ENCODE data around the gene EIF4G3.
"Not testable (repeated sequence)": the region's sequence is repeated elsewhere in the genome, so short reads cannot be mapped to it uniquely, and the experiment has no call there.

EIF4G3 gene

DNA sequence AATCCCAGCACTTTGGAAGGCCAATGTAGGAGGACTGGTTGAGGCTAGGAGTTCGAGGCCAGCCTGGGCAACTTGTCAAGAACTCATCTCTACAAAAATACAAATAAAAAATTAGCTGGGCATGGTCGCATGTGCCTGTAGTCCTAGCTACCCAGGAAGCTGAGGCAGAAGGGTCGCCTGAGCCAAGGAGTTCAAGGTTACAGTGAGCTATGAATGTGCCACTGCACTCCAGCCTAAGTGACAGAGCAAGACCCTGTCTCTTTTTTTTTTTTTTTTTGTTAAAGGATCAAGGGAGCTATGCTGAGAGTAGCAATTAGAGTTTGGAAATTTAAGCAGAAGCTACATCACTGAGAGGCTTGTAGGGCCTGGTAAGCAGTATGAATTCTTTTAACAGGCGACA lies 70.9 kb downstream of the EIF4G3 start:
- DNase-seq (ENCODE audit: low read depth): no peak

GRCh38 chr1:21104683-21105082 lies 72.0 kb downstream of the EIF4G3 start:
- DNase-seq (ENCODE audit: low read depth): no peak

DNA sequence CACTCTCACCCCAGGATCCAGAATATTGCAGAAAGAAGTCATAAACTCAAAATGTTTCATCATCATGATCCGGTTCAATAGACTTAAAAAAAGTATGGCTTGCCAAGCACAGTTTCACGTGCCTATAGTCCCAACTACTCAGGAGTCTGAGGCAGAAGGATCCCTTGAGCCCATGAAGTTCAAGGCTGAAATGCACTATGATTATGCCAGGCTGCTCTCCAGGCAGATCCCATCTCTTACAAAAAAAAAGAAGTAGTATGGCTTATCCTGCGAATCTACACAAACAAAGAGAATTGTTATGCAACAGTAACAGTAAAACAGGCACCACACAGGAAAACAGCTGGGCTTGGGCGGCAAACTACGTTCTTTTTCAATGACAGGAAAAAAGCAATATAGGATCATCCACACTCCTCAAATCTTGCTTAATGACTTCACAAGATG lies 76.2 kb downstream of the EIF4G3 start:
- no peak for DNase-seq (ENCODE audit: low read depth)

DNA sequence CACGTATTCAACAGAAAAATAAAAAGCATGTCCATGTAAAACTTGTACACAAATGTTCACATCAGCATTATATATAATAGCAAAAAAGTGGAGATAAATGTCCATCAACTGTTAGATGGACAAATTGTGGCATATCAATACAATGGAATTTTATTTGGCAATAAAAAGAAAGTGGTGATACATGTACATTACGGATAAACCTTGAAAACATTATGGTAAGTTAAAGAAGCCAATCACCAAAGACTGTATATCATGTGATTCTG lies 76.9 kb downstream of the EIF4G3 start:
- DNase-seq (ENCODE audit: low read depth): no peak

DNA sequence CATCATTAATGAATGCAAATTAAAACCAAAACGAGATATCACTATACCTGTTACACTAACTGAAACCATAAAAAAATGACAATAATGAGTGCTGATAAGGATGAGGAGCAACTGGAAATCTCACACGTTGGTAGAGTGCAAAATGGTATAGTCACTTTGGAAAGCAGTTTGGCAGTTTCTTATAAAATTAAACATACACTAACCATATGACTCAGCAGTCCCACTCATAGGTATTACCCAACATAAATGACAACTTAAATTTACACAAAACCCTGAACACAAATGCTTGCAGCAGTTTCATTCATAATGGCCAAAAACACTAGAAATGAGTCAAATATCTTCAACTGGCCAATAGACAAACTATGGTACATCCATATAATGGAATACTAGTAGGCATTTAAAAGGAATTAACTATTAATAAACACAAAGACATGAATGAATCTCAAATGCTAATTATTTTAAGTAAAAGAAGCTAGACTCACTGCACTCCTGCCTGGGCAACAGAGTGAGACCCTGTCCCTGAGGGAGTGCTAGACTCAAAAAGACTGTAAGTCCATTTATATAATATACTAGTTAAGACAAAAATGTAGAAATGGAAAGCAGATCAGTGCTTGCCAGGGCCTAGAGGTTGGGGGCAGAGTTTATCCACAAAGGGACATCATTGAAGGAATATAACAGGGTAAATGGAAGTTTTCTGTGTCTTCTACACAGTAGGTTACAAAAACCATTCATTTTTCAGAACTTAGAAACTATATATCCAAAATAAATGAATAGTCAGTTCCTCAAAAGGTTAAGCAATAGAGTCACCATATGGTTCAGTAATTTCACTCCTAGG lies 77.4 kb downstream of the EIF4G3 start:
- no peak for DNase-seq (ENCODE audit: low read depth)

DNA sequence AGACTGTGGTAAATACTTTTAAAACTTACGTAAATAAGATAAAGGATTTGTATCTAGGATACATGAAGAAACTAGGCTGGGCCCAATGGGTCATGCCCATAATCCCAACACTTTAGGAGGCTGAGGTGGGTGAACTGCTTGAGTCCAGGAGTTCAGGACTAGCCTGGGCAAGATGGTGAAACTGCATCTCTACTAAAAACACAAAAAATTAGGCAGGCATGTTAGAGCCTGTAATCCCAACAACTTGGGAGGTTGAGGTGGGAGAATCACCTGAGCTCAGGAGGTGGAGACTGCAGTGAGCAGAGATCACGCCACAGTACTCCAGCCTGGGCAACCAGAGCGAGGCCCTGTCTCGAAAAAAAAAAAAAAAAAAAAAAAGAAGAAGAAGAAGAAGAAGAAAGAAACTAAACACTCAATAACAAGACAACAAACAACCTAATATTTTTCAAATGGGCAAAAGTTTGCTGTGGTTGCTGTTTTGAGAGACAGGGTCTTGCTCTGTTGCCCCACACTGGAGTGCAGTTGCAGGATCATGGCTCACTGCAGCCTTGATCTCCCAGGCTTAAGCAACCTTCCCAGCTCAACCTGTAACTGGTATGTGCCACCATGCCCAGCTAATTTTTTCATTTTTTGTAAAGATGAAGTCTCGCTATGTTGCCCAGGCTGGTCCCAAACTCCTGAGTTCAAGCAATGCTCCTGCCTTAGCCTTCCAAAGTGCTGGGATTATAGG lies 78.3 kb downstream of the EIF4G3 start:
- no peak for DNase-seq (ENCODE audit: low read depth)

DNA sequence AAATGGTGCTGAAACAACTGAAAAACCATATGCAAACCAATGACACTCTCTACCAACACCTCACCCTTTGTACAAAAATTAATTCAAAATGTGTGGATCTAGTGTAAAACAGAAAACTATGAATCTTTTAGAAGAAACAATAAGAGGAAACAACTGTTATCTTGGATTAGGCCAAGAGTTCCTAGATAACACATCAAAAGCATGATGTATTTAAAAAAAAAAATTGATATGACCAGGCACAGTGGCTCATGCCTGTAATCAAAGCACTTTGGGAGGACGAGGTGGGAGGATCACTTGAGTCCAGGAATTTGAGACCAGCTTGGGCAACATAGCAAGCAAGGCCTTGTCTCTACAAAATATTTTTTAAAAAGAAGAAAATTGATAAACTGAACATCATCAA lies 79.0 kb downstream of the EIF4G3 start:
- no peak for DNase-seq (ENCODE audit: low read depth)

- no peak for DNase-seq (ENCODE audit: low read depth)
Observed at GRCh38 chr1:21095976-21096375, 80.7 kb downstream of the EIF4G3 start.

DNA sequence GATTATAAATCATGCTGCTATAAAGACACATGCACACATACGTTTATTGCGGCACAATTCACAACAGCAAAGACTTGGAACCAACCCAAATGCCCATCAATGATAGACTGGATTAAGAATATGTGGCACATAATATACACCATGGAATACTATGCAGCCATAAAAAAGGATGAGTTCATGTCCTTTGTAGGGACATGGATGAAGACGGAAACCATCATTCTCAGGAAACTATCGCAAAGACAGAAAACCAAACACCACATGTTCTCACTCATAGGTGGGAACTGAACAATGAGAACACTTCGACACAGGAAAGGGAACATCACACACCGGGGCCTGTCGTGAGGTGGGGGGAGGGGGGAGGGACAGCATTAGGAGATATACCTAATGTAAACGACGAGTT lies 82.4 kb downstream of the EIF4G3 start:
- not testable (repeated sequence) for DNase-seq (ENCODE audit: low read depth)

- DNase-seq (ENCODE audit: low read depth): not testable (repeated sequence)
Observed at GRCh38 chr1:21093271-21093958, 83.3 kb downstream of the EIF4G3 start.

DNA sequence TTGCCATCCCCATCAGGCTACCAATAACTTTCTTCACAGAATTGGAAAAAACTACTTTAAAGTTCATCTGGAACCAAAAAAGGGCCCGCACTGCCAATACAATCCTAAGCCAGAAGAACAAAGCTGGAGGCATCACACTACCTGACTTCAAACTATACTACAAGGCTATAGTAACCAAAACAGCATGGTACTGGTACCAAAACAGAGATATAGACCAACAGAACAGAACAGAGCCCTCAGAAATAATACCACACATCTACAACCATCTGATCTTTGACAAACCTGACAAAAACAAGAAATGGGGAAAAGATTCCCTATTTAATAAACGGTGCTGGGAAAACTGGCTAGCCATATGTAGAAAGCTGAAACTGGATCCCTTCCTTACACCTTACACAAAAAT lies 84.2 kb downstream of the EIF4G3 start:
- not testable (repeated sequence) for DNase-seq (ENCODE audit: low read depth)

DNA sequence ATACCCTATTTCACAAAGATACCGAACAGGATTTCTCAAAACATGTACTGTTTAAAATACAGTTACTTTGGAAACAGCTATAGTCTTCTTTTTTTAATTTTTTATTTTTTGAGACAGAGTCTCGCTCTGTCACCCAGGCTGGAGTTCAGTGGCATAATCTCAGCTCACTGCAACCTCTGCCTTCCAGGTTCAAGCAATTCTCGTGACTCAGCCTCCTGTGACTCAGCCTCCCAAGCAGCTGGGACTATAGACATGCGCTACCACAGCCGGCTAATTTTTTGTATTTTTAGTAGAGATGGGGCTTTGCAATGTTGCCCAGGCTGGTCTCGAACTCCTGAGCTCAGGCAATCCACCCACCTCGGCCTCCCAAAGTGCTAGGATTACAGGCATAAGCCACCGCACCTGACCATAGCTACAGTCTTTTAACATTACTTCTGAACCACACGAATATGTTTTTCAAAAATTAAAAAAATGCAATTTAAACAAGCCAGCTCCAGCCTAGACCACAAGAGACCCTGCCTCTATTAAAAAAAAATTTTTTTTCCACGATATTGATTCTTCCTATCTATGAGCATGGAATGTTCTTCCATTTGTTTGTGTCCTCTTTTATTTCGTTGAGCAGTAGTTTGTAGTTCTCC lies 85.5 kb downstream of the EIF4G3 start:
- not testable (repeated sequence) for DNase-seq (ENCODE audit: low read depth)

DNA sequence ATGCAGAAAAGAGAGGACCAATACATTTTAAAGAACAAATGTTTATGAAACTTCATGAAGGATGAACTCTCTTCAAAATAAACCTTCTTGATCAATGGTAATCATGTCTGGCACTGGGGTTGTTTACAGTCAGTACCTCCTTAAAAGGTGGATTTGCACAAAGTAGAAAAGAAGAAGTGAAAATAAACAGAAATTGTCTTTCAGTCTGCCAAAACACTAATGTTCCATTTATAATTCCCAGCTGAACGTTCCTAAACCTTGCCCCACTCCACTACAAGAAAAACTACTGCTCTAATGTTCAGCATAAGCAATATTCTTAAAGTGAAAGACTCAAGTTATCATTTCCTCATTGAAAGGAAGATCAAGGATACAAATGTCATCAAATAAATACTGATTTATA lies 86.2 kb downstream of the EIF4G3 start:
- DNase-seq (ENCODE audit: low read depth): no peak

GRCh38 chr1:21089731-21090130 lies 87.0 kb downstream of the EIF4G3 start:
- no peak for DNase-seq (ENCODE audit: low read depth)

- no peak for DNase-seq (ENCODE audit: low read depth)
Observed at GRCh38 chr1:21089299-21089698, 87.4 kb downstream of the EIF4G3 start.

GRCh38 chr1:21084111-21084810 lies 92.4 kb downstream of the EIF4G3 start:
- DNase-seq (ENCODE audit: low read depth): peak; percentile 4

GRCh38 chr1:21082073-21082472 lies 94.6 kb downstream of the EIF4G3 start:
- no peak for DNase-seq (ENCODE audit: low read depth)

- DNase-seq (ENCODE audit: low read depth): no peak
Observed at GRCh38 chr1:21077085-21077484, 99.6 kb downstream of the EIF4G3 start.

- no peak for DNase-seq (ENCODE audit: low read depth)
Observed at GRCh38 chr1:21072721-21073120, 104.0 kb downstream of the EIF4G3 start.

GRCh38 chr1:21069549-21069948 lies 107.1 kb downstream of the EIF4G3 start:
- no peak for DNase-seq (ENCODE audit: low read depth)

GRCh38 chr1:21068937-21069336 lies 107.8 kb downstream of the EIF4G3 start:
- DNase-seq (ENCODE audit: low read depth): no peak
